Left lung (tissue), 10 donors: ENCODE results near the gene KCTD10. TPM values are rescaled to one million over a fixed set of nuclear protein-coding genes. Genes with fewer than 3 reads are reported as not detected.

ENCODE experiments used
- ATAC-seq: fragments of 200-7000 bp; cut with Tn5 transposase; one replicate; pipeline ENCODE4 v1.9.1; 2020; ENCODE audit warnings: moderate library complexity
- DNase-seq, 4 donors: peaks; one replicate each; pipeline ENCODE4 v3.0.0-alpha.2; 2013 to 2020
- H3K27ac ChIP-seq, 2 donors: fragments of 200-600 bp; sonication (generic) in 1 of 2; one replicate each; pipeline versions ENCODE4 v1.5.0 to v1.8.0; 2020 to 2021
- H3K27me3 ChIP-seq, 2 donors: fragments of 200-600 bp; sonication (generic) in 1 of 2; one replicate each; pipeline versions ENCODE4 v1.5.0 to v1.8.0; 2020 to 2021
- H3K36me3 ChIP-seq, 2 donors: fragments of 200-600 bp; sonication (generic) in 1 of 2; one replicate each; pipeline versions ENCODE4 v1.5.0 to v1.8.0; 2020 to 2021
- H3K4me1 ChIP-seq, 2 donors: fragments of 200-600 bp; one replicate each; pipeline ENCODE4 v1.8.0; 2021
- H3K4me3 ChIP-seq, 2 donors: fragments of 200-600 bp; sonication (generic) in 1 of 2; one replicate each; pipeline versions ENCODE4 v1.5.0 to v1.8.0; 2020 to 2021; ENCODE audit warnings: mild to moderate bottlenecking in 1 of 2
- H3K9me3 ChIP-seq, 2 donors: fragments of 200-600 bp; sonication (generic) in 1 of 2; one replicate each; pipeline versions ENCODE4 v1.5.0 to v1.8.0; 2020 to 2021
- intact Hi-C, 2 donors: fragments of 100-400 bp; cut with DNase I; formaldehyde crosslinking; loops; one replicate each; pipeline versions ENCODE4 v1.11.2 to v1.14.2; 2022
- polyA plus RNA-seq, 6 donors: library from polyadenylated mRNA; unstranded; fragments of 120-200 nt; gene quantifications; one replicate each; pipeline ENCODE4 v1.2.1, GENCODE V29; 2013; ENCODE audit not compliant: insufficient read length in 6 of 6
- total RNA-seq, 2 donors: library from RNA; stranded (reverse); fragmentation: NEBNext Ultra II Directional; extraction: Animal tissue kit (Norgen Biotek cat#: 25700); gene quantifications; one replicate each; pipeline ENCODE4 v1.2.1, GENCODE V29; 2021
- TF ChIP-seq, protein P1 (sequence below), 2 donors: fragments of 200-600 bp; sonication (generic) in 1 of 2; IDR thresholded peaks; one replicate each; pipeline versions ENCODE4 v1.5.0 to v1.8.0; 2021; ENCODE audit warnings: antibody characterized with exemption in 2 of 2
- donor health status: DM: no; HTN: yes; CAD: no.
- donor health status: DM: no; HTN: no; CAD: no.

KCTD10 gene
- total and polyA plus RNA-seq, 8 donors = 42.7 to 68.2 (median 49.7) TPM

DNA sequence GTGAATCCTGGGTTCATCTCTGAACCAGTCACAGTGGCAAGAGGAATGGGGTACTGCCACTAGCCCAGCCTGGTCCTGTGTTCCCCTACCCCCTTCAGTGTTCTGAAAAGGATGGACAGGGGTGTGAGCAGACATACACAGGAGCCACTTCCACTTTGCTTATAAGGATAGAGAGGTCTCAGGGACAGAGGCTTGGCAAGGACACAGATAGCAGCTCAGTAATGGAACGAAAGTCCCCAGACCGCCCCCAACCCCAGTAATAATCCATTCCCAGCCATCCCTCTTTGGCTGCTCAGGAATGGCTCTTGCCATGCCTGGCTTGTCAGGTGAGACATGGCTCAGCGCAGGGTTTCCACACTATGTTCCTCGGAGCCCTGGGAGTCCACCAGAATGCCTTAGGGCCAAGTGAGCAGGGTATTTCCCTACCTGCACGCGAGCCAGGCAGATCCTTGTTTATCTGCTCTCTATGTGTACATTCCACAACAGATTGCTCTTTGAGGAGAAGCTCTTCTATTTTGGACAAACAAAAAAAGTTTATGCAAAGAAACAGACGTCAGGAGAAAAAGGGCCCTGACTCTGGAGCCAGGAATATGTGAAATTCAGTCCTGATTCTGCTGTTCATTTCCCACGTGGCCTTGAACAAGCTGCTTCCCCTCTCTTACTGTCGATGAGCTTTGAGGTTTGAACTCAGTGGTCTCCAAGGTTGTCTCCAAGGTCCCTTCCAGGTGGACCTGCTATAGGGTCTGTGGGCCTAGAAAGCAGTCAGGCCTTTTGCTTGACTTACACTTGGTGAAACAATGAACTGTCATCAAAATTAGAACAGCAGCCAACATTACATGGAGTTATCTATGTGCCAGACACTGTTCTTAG is 10.3 kb upstream of the KCTD10 start:
- peaks cover 0 to 95% of the 10 kb centered on the region in 2 donors for H3K36me3 ChIP-seq
- no peaks in the 10 kb centered on the region for H3K4me1 ChIP-seq
- H3K27ac ChIP-seq = no peak overlapping the region
- TF ChIP-seq, protein P1, sequence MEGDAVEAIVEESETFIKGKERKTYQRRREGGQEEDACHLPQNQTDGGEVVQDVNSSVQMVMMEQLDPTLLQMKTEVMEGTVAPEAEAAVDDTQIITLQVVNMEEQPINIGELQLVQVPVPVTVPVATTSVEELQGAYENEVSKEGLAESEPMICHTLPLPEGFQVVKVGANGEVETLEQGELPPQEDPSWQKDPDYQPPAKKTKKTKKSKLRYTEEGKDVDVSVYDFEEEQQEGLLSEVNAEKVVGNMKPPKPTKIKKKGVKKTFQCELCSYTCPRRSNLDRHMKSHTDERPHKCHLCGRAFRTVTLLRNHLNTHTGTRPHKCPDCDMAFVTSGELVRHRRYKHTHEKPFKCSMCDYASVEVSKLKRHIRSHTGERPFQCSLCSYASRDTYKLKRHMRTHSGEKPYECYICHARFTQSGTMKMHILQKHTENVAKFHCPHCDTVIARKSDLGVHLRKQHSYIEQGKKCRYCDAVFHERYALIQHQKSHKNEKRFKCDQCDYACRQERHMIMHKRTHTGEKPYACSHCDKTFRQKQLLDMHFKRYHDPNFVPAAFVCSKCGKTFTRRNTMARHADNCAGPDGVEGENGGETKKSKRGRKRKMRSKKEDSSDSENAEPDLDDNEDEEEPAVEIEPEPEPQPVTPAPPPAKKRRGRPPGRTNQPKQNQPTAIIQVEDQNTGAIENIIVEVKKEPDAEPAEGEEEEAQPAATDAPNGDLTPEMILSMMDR (IDR thresholded peaks at IDR 0.05) = no peak
- H3K27me3 ChIP-seq = no peaks in the 10 kb centered on the region
- ATAC-seq = no peak
- no peak overlapping the region for H3K4me3 ChIP-seq
- intact Hi-C loops = no loop called here
- DNase-seq = no peak
- H3K9me3 ChIP-seq = no peaks in the 10 kb centered on the region

DNA sequence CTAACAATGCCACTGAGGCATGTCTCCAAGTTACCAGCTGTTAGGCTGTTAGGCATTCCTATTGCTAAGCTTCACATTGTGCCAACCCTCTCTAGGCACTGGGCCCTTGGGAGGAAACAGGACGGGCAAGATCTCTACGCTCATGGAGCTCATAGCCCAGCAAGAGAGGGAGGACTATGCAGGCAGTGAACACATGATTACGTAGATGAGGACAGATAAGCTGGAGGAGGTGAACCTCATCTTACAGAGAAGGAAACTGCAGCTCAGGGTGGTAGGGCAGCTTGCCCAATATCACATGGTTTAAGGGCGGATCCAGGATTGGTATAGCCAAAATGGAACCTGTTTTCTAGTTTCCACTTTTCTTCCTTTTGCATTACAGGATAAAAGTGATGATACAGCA is 8.1 kb upstream of the KCTD10 start:
- H3K9me3 ChIP-seq = no peaks in the 10 kb centered on the region

DNA sequence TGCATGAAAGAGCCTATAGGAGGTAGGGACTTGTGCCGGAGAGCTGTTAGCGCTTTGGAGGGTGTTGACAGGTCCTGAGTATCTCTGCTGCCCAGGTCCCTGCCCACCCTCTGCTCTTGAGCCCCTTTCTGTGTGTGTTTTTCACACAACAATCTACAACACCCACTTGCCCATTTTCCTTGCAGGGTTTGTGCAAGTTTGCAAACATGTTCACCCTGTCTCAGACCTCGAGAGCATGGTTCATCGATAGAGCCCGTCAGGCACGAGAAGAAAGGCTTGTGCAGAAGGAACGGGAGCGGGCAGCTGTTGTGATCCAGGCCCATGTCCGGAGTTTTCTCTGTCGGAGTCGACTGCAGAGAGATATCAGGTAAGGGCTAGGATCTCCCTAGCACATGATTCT is 6.2 kb upstream of the KCTD10 start:
- intact Hi-C loops = no loop called here
- TF ChIP-seq, protein P1 (IDR thresholded peaks at IDR 0.05) = no peak
- no peaks in the 10 kb centered on the region for H3K27me3 ChIP-seq
- no peaks in the 10 kb centered on the region for H3K9me3 ChIP-seq
- no peak overlapping the region for H3K27ac ChIP-seq
- no peak overlapping the region for H3K4me3 ChIP-seq
- no peak for ATAC-seq
- DNase-seq = no peak
- peaks cover 5 to 14% of the 10 kb centered on the region in 2 donors for H3K4me1 ChIP-seq
- peaks cover 0 to 59% of the 10 kb centered on the region in 2 donors for H3K36me3 ChIP-seq

More for the DNA sequence above, 8.1 kb upstream of the KCTD10 start:
- Histone ChIP-seq H3K4me1 (no peaks in the 10 kb centered on the region), H3K36me3 (peaks cover 0 to 77% of the 10 kb centered on the region in 2 donors), H3K4me3 (no peak overlapping the region), H3K27me3 (no peaks in the 10 kb centered on the region), H3K27ac (no peak overlapping the region)
- DNase-seq (no peak), ATAC-seq (no peak)
- intact Hi-C loops = no loop called here
- TF ChIP-seq, protein P1 (IDR thresholded peaks at IDR 0.05) = no peak

DNA sequence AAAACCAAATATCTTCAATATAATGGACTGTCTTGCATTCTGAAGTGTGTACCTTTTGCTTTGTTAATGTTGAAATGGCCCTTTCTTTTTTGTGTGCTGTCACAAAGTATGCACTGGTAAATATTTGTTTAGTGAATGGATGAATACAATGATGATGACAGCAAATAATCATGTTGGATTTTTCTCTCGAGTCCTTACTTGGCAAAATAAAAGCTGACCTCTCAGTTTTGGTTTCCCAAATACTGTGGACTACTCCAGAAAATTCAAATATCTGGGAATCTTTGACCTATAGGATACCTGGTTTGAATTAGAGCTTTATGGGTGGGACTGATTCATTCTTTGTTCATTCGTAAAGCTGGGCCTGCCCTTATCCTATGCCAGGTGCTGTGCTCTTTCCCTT is 5.8 kb upstream of the KCTD10 start:
- Histone ChIP-seq H3K36me3 (peaks cover 0 to 54% of the 10 kb centered on the region in 2 donors), H3K4me1 (peaks cover 9 to 18% of the 10 kb centered on the region in 2 donors), H3K27me3 (no peaks in the 10 kb centered on the region), H3K4me3 (no peak overlapping the region), H3K27ac (no peak overlapping the region), H3K9me3 (no peaks in the 10 kb centered on the region)
- intact Hi-C loops = no loop called here
- TF ChIP-seq, protein P1 (IDR thresholded peaks at IDR 0.05) = no peak
- DNase-seq (no peak), ATAC-seq (no peak)

DNA sequence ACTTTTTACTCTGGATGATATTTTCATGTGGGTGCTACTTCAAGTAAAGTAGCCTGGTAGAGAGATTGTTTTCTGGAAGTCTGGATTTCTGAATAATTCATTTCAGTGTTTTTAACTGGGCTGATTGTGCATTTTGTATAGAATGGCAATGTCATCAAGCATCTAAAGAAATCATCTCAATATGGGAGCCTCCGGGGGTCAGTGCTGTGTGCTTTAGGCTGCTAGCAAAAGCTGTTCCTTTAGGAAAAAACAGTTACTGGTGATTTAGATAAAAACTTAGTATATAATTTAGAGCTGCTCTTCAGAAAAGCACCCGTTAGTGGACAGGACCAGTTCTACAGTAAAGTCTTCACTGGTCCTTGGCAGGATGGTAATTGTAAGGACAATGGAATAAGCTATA is 5.4 kb upstream of the KCTD10 start:
- DNase-seq (no peak), ATAC-seq (no peak)
- intact Hi-C loops = no loop called here
- peaks cover 0 to 50% of the 10 kb centered on the region in 2 donors for H3K36me3 ChIP-seq
- H3K4me1 ChIP-seq = peaks cover 9 to 18% of the 10 kb centered on the region in 2 donors
- H3K27me3 ChIP-seq = no peaks in the 10 kb centered on the region
- no peak overlapping the region for H3K4me3 ChIP-seq
- H3K9me3 ChIP-seq = no peaks in the 10 kb centered on the region
- H3K27ac ChIP-seq = no peak overlapping the region
- TF ChIP-seq, protein P1 (IDR thresholded peaks at IDR 0.05) = no peak
